Activated CD8-positive, alpha-beta memory T cell treated with anti-CD3 and anti-CD28 coated beads, Interleukin-2, amount 50 U/mL, for 24 hours (primary cell): ENCODE measurements around the gene NFIA.

Experiments used
- DNase-seq: peaks from one replicate; pipeline ENCODE4 v3.0.0-alpha.2; 2020; ENCODE audit errors: extremely low read depth

The NFIA gene

GRCh38 chr1:61083807-61084440 is 1.6 kb downstream of the NFIA start:
- DNase-seq, result no peak

- no peak for DNase-seq
These were observed 2.2 kb downstream of the NFIA start for GRCh38 chr1:61084491-61085031.

GRCh38 chr1:61085206-61085982 is 3.0 kb downstream of the NFIA start:
- DNase-seq, result no peak

- no peak for DNase-seq
These were observed 3.8 kb downstream of the NFIA start for GRCh38 chr1:61085983-61086644.

GRCh38 chr1:61087571-61087970 is 5.2 kb downstream of the NFIA start:
- DNase-seq, result no peak

- DNase-seq, result no peak
These were observed 6.0 kb downstream of the NFIA start for GRCh38 chr1:61088163-61088974.

GRCh38 chr1:61089338-61089737 is 7.0 kb downstream of the NFIA start:
- no peak for DNase-seq

- no peak for DNase-seq
These were observed 7.4 kb downstream of the NFIA start for GRCh38 chr1:61089741-61090140.

GRCh38 chr1:61090546-61091202 is 8.3 kb downstream of the NFIA start:
- no peak for DNase-seq

- no peak for DNase-seq
These were observed 9.1 kb downstream of the NFIA start for GRCh38 chr1:61091455-61091854.

GRCh38 chr1:61092642-61093041 is 10.3 kb downstream of the NFIA start:
- DNase-seq, result no peak

- no peak for DNase-seq
These were observed 11.3 kb downstream of the NFIA start for GRCh38 chr1:61093525-61094137.

- no peak for DNase-seq
These were observed 12.5 kb downstream of the NFIA start for GRCh38 chr1:61094677-61095469.

GRCh38 chr1:61095470-61095812 is 13.1 kb downstream of the NFIA start:
- no peak for DNase-seq

GRCh38 chr1:61097317-61097716 is 15.0 kb downstream of the NFIA start:
- no peak for DNase-seq

- DNase-seq, result no peak
These were observed 15.4 kb downstream of the NFIA start for GRCh38 chr1:61097722-61098121.

GRCh38 chr1:61098333-61098732 is 16.0 kb downstream of the NFIA start:
- no peak for DNase-seq

- DNase-seq, result no peak
These were observed 16.6 kb downstream of the NFIA start for GRCh38 chr1:61098906-61099437.

- no peak for DNase-seq
These were observed 18.2 kb downstream of the NFIA start for GRCh38 chr1:61100578-61100977.

GRCh38 chr1:61101536-61101935 is 19.2 kb downstream of the NFIA start:
- DNase-seq, result no peak
